Stimulated activated CD8-positive, alpha-beta memory T cell treated with anti-CD3 and anti-CD28 coated beads, Interleukin-7, amount 100 ng/mL, for 1 hour (primary cell): ENCODE measurements around the gene TAS2R5.
"Not testable (repeated sequence)": the region's sequence is repeated elsewhere in the genome, so short reads cannot be mapped to it uniquely, and the experiment has no call there.

Experiments
- DNase-seq, 2 donors: peaks; one replicate each; pipeline ENCODE4 v3.0.0-alpha.2; 2020; ENCODE audit warnings: low read depth in 2 of 2

The TAS2R5 gene, protein sequence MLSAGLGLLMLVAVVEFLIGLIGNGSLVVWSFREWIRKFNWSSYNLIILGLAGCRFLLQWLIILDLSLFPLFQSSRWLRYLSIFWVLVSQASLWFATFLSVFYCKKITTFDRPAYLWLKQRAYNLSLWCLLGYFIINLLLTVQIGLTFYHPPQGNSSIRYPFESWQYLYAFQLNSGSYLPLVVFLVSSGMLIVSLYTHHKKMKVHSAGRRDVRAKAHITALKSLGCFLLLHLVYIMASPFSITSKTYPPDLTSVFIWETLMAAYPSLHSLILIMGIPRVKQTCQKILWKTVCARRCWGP

GRCh38 chr7:141789917-141790316 lies at the start of gene TAS2R5:
Gene TAS2R5 (plus strand): TSS chr7:141790217. CDS start chr7:141790362, 145 bp downstream.
- no peak for DNase-seq

DNA sequence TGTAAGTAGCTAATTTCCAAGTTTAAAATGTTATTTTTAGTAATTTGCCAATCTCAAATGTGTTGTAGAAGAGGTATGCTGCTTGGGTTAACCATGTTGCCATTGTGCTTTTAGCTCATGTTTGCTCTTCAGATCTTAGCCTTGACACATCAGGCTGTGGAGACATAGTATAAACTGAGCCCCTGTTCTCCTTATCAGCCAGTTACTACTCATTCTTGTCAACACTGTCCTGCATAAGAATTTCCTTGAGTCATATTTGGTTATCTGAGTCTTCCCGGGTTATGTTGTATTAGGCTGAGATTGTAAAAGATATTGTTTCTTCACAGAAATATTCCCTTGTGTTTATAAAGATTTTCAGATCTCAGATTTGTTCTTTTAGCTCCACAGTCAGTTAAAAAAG lies 47.8 kb upstream of the TAS2R5 start:
- no peak for DNase-seq

GRCh38 chr7:141744131-141744530 lies 45.9 kb upstream of the TAS2R5 start:
- DNase-seq, result no peak

DNA sequence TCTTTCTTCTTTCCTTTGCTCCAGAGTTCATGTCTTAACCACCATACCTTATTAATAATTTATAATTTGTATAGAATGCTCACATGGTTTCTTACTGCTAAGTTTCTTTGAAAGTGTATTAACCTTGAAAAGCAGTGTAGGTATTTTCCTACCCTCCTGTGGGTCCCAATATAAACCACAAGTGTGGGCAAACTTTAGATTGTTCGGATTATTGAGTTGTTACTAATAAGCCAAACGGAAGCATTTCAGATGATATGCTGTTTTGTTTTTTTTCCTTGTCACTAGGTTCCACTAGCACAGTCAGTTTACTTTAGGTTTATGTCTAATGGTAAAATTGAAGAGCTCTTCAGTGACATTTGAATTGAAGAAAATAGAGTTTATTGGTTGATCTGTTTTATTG lies 41.6 kb upstream of the TAS2R5 start:
- DNase-seq, result no peak

DNA sequence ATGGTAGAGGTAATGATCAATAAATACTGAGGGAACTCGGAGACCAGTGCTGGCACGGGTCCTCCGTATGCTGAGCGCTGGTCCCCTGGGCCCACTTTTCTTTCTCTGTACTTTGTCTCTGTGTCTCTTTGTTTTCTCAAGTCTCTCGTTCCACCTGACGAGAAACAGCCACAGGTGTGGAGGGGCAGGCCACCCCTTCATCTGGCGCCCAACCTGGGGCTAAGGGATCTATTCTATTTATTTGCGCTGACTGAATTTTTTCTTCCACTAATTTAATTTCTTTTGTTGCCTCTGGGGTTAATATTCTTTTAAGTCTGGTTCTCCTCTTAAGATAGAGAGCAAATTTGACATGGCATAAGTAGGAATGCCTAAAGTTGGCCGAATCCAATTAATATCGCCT lies 38.1 kb upstream of the TAS2R5 start:
- not testable (repeated sequence) for DNase-seq

DNA sequence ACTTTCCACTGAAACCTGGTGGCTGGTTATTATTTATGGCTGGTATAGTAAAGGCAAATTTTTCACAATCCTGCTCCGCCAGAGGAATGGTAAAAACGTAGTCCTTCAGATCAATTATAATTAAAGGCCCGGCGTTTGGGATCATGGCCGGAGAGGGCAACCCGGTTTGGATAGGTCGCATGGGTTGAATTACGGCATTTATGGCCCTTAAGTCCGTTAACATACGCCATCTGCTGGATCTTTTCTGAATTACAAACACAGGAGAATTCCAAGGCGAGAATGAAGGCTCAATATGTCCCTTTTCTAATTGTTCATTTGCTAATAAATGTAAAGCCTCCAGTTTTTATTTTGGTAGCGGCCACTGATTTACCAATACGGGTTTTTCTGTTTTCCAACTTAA lies 37.4 kb upstream of the TAS2R5 start:
- DNase-seq, result no peak

GRCh38 chr7:141754939-141755338 lies 35.1 kb upstream of the TAS2R5 start:
- DNase-seq, result no peak

DNA sequence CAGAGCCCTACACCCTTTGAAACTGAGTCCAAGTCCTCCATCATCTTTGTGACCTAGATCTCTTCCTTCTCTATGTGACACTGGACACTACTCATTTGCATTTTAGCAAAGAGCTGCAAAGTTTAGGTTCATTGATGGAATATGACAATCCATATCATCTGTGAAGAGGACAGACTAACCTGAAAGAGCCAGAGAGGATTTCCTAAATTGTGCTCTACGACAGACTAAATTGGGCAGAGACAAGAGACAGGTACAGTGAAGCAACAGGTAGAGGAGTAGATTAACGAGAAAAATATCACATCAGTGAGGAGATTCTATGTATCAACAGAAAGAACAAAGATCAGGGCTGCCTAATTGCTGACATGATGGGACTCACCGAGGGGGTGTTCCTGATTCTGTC lies 26.2 kb upstream of the TAS2R5 start, which contains the start of gene TAS2R3:
TSS of gene TAS2R3 (plus strand) at position 301 of the 400 bp plus-strand sequence. CDS start at position 363, 62 bp downstream.
- DNase-seq, result no peak

GRCh38 chr7:141770083-141770583 lies 19.9 kb upstream of the TAS2R5 start:
- not testable (repeated sequence) for DNase-seq

- DNase-seq, result no peak
Observed at GRCh38 chr7:141776374-141776773, 13.6 kb upstream of the TAS2R5 start, which contains the start of gene TAS2R4. Gene TAS2R4 (plus strand): TSS chr7:141776674. CDS start chr7:141778489, 1,815 bp downstream.

- no peak for DNase-seq
Observed at GRCh38 chr7:141785706-141786552, 4.1 kb upstream of the TAS2R5 start.

- no peak for DNase-seq
Observed at GRCh38 chr7:141788296-141788695, 1.7 kb upstream of the TAS2R5 start.

- DNase-seq, result no peak
Observed at GRCh38 chr7:141792526-141792925, 2.5 kb downstream of the TAS2R5 start.

- DNase-seq, result no peak
Observed at GRCh38 chr7:141820067-141820466, 30.1 kb downstream of the TAS2R5 start.

DNA sequence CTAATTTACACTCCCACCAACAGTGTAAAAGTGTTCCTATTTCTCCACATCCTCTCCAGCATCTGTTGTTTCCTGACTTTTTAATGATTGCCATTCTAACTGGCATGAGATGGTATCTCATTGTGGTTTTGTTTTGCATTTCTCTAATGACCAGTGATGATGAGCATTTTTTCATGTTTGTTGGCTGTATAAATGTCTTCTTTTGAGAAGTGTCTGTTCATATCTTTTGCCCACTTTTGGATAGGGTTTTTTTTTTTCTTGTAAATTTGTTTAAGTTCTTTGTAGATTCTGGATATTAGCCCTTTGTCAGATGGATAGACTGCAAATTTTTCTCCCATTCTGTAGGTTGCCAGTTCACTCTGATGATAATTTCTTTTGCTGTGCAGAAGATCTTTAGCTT lies 32.4 kb downstream of the TAS2R5 start:
- DNase-seq, result not testable (repeated sequence)

- DNase-seq, result no peak
Observed at GRCh38 chr7:141837683-141838082, 47.7 kb downstream of the TAS2R5 start.

DNA sequence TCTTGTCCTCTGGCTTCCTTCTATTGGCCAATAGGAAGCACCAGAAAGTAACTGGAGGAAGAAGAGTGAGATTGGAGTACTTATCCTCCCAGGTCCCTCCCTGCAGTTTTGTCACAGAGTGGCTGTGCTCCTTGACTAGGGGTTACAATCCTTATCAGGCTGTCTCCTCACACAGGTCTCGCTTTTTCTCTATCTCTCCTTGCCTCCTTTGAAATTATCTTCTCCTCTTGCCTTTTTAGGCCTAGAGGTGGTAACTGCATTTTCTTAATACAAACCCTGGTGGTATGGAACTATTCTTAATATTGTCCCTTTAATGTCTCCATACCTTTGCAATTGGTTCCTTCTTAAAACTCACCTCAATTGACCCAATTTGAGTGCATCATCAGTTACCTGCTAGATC lies 48.6 kb downstream of the TAS2R5 start:
- no peak for DNase-seq

- DNase-seq, result no peak
Observed at GRCh38 chr7:141839256-141839655, 49.2 kb downstream of the TAS2R5 start.

DNA sequence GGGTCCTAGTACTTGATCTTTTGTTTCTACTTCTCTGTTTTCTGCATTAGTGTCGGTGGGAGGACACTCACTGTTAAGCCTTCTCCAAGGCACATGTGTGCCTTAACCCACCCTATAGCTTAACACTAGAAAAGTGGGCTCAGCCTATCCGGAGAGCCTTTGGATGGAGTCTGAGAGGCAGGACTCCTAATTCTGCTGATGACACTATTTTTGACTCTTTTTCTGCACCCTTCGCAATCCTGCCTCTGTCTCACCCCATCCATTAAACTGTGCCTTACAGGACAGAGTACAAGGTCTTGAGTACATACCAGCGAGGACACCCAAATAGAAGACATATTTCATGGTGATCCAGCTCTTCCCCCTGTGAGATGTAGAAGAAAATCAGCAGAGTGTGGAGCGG lies 50.7 kb downstream of the TAS2R5 start:
- no peak for DNase-seq
